HEK293 (cell line): ENCODE results near the gene LUZP4.
"Not testable (repeated sequence)": the region's sequence is repeated elsewhere in the genome, so short reads cannot be mapped to it uniquely, and the experiment has no call there.

Source experiments
- CTCF ChIA-PET: fragments of 350-600 bp; formaldehyde crosslinking; extraction: SDS; loops from one replicate; lab custom pipeline; 2021; ENCODE audit warnings: antibody characterized with exemption; lab: Yijun Ruan, JAX
- POLR2A ChIA-PET: fragments of 300-600 bp; formaldehyde crosslinking; extraction: SDS; loops from one replicate; lab custom pipeline; 2020; ENCODE audit warnings: antibody characterized with exemption, inconsistent platforms; lab: Yijun Ruan, JAX
- H3K27ac ChIP-seq: fragments of 200-500 bp; sonication (Bioruptor generic); 2 replicates; pipeline ENCODE4 v1.5.1; 2014; ENCODE audit warnings: low read depth, low read length, control low read depth, inconsistent platforms; ENCODE audit errors: extremely low read depth
- H3K36me3 ChIP-seq, 2 experiments: fragments of 200-500 bp in 1 of 2; sonication (Bioruptor generic) in 1 of 2; 1 replicate in 1 of 2; 2 replicates in 1 of 2; pipeline ENCODE4 v1.5.1; 2014 to 2017; ENCODE audit warnings: inconsistent platforms in 2 of 2, low read length in 2 of 2; ENCODE audit not compliant: control insufficient read depth in 2 of 2, insufficient read depth in 1 of 2
- H3K4me1 ChIP-seq: fragments of 200-500 bp; sonication (Bioruptor generic); 2 replicates; pipeline ENCODE4 v1.5.1; 2014; ENCODE audit warnings: mild to moderate bottlenecking, low read length, inconsistent platforms; ENCODE audit not compliant: control insufficient read depth, insufficient read depth
- H3K4me3 ChIP-seq: 2 replicates; pipeline ENCODE4 v1.5.1; 2011; ENCODE audit warnings: low read depth, mild to moderate bottlenecking, control low read depth, low read length, moderate library complexity
- H3K9me3 ChIP-seq: fragments of 200-500 bp; sonication (Bioruptor generic); 2 replicates; pipeline ENCODE4 v1.5.1; 2014; ENCODE audit warnings: low read depth, low read length, inconsistent platforms; ENCODE audit not compliant: control insufficient read depth, insufficient read depth
- BCL6B ChIP-seq: fragments of 450-650 bp; formaldehyde crosslinking; IDR thresholded peaks from 2 replicates; pipeline ENCODE4 v1.5.1; 2017; ENCODE audit warnings: missing biosample characterization, missing genetic modification characterization
- CTCF ChIP-seq: fragments of 450-650 bp; formaldehyde crosslinking; IDR thresholded peaks from 2 replicates; pipeline ENCODE4 v1.5.1; 2016; ENCODE audit warnings: missing biosample characterization, missing genetic modification characterization
- KLF8 ChIP-seq: fragments of 450-650 bp; formaldehyde crosslinking; IDR thresholded peaks from 2 replicates; pipeline ENCODE4 v1.5.1; 2016; ENCODE audit warnings: missing biosample characterization, missing genetic modification characterization
- PRDM10 ChIP-seq: fragments of 450-650 bp; formaldehyde crosslinking; IDR thresholded peaks from 2 replicates; pipeline ENCODE4 v1.5.1; 2016; ENCODE audit warnings: missing biosample characterization, missing genetic modification characterization
- ZNF133 ChIP-seq: fragments of 450-650 bp; formaldehyde crosslinking; IDR thresholded peaks from 2 replicates; pipeline ENCODE4 v1.5.1; 2016; ENCODE audit warnings: missing biosample characterization, missing genetic modification characterization
- ZNF174 ChIP-seq: fragments of 450-650 bp; formaldehyde crosslinking; IDR thresholded peaks from 2 replicates; pipeline ENCODE4 v1.5.0; 2017; ENCODE audit warnings: missing biosample characterization, mild to moderate bottlenecking, missing genetic modification characterization
- ZNF221 ChIP-seq: fragments of 450-650 bp; formaldehyde crosslinking; IDR thresholded peaks from 2 replicates; pipeline ENCODE4 v1.5.1; 2017; ENCODE audit warnings: missing biosample characterization, missing genetic modification characterization, borderline replicate concordance
- ZNF26 ChIP-seq: fragments of 450-650 bp; formaldehyde crosslinking; IDR thresholded peaks from 2 replicates; pipeline ENCODE4 v1.5.1; 2016; ENCODE audit warnings: missing biosample characterization, missing genetic modification characterization
- ZNF335 ChIP-seq: fragments of 450-650 bp; formaldehyde crosslinking; conservative IDR thresholded peaks from 2 replicates; pipeline ENCODE4 v1.5.1; 2016; ENCODE audit warnings: missing biosample characterization, missing genetic modification characterization
- ZNF610 ChIP-seq: fragments of 450-650 bp; formaldehyde crosslinking; IDR thresholded peaks from 2 replicates; pipeline ENCODE4 v1.5.1; 2016; ENCODE audit warnings: missing biosample characterization, missing genetic modification characterization, borderline replicate concordance
- ZNF639 ChIP-seq: fragments of 450-650 bp; formaldehyde crosslinking; IDR thresholded peaks from 2 replicates; pipeline ENCODE4 v1.5.1; 2016; ENCODE audit warnings: missing biosample characterization, missing genetic modification characterization
- ZNF654 ChIP-seq: fragments of 450-650 bp; formaldehyde crosslinking; IDR thresholded peaks from 2 replicates; pipeline ENCODE4 v1.5.1; 2016; ENCODE audit warnings: low read depth, missing biosample characterization, missing genetic modification characterization
- ZNF660 ChIP-seq: fragments of 450-650 bp; IDR thresholded peaks from 2 replicates; pipeline ENCODE4 v1.5.1; 2018; ENCODE audit warnings: missing biosample characterization, mild to moderate bottlenecking, missing genetic modification characterization
- ZNF664 ChIP-seq: fragments of 450-650 bp; formaldehyde crosslinking; IDR thresholded peaks from 2 replicates; pipeline ENCODE4 v1.5.1; 2016; ENCODE audit warnings: missing biosample characterization, missing genetic modification characterization
- ZNF747 ChIP-seq: fragments of 450-650 bp; formaldehyde crosslinking; IDR thresholded peaks from 2 replicates; pipeline ENCODE4 v1.5.1; 2016; ENCODE audit warnings: missing biosample characterization, missing genetic modification characterization
- ZNF830 ChIP-seq: fragments of 450-650 bp; IDR thresholded peaks from 2 replicates; pipeline ENCODE4 v1.5.0; 2018; ENCODE audit warnings: missing biosample characterization, missing genetic modification characterization, low read depth, mild to moderate bottlenecking, moderate library complexity
- ZSCAN30 ChIP-seq: fragments of 450-650 bp; IDR thresholded peaks from 2 replicates; pipeline ENCODE4 v1.5.1; 2018; ENCODE audit warnings: missing biosample characterization, mild to moderate bottlenecking, missing genetic modification characterization, moderate library complexity

Gene LUZP4

GRCh38 chrX:115329282-115329681, 39.8 kb downstream of the LUZP4 start:
- H3K36me3 ChIP-seq, H3K4me3 ChIP-seq, POLR2A ChIA-PET, H3K9me3 ChIP-seq, H3K4me1 ChIP-seq, H3K27ac ChIP-seq: not testable (repeated sequence)
- peak; percentile 92; the same call in 1 of the 2 replicates for TF ChIP-seq ZNF610 (tag by site-specific recombination)
- TF ChIP-seq, all 188 proteins: peak for 1; not testable (repeated sequence) for 187
- CTCF ChIA-PET = interaction anchor here (0.6 to 3.9 kb wide), 8 partner anchors 102 to 362 kb away, joined by 3 to 44 read pairs (median 4); no protein-coding TSS in a partner anchor

- TF ChIP-seq ZNF654 = peak; percentile 99
- TF ChIP-seq ZNF664 = no peak
- TF ChIP-seq KLF8 = 0 out of 2 replicates have a peak, but pooled peaks have one; percentile 25
- 0 out of 2 replicates have a peak, but pooled peaks have one; percentile 18 for TF ChIP-seq ZSCAN30 (tag by site-specific recombination)
- peak; percentile 66 for TF ChIP-seq ZNF660 (tag by site-specific recombination)
- peak; percentile 29; the same call in 1 of the 2 replicates for TF ChIP-seq PRDM10 (tag by site-specific recombination)
- peak; percentile 70 for TF ChIP-seq CTCF (tag by site-specific recombination)
- no peak for TF ChIP-seq ZNF174
- no peak for TF ChIP-seq ZNF747 (tag by site-specific recombination)
- Histone ChIP-seq H3K27ac (no peak overlapping the region), H3K4me1 (no peaks in the 10 kb centered on the region), H3K4me3 (no peak overlapping the region), H3K36me3 (no peaks in the 10 kb centered on the region), H3K9me3 (no peaks in the 10 kb centered on the region)
- POLR2A ChIA-PET = no interaction called here
- CTCF ChIA-PET = interaction anchor here (0.6 to 3.9 kb wide), 26 partner anchors 10 to 560 kb away, joined by 3 to 44 read pairs (median 4); no protein-coding TSS in a partner anchor
These were observed 41.1 kb downstream of the LUZP4 start for GRCh38 chrX:115330498-115331168.

GRCh38 chrX:115332832-115333231, 43.3 kb downstream of the LUZP4 start:
- CTCF ChIA-PET = interaction anchor here (0.5 to 3.9 kb wide), 8 partner anchors 12 to 347 kb away, joined by 3 to 44 read pairs (median 3); no protein-coding TSS in a partner anchor
- Histone ChIP-seq H3K27ac (no peak overlapping the region), H3K36me3 (no peaks in the 10 kb centered on the region), H3K9me3 (no peaks in the 10 kb centered on the region), H3K4me1 (no peaks in the 10 kb centered on the region)
- TF ChIP-seq ZNF830 (tag by site-specific recombination) (no peak), ZNF335 (no peak), ZNF133 (tag by site-specific recombination) (no peak), ZNF221 (tag by site-specific recombination) (no peak), BCL6B (tag by site-specific recombination) (no peak), ZNF26 (tag by site-specific recombination) (no peak), ZNF639 (tag by site-specific recombination) (no peak)
- TF ChIP-seq, all 188 proteins: peak for 0
- no peak overlapping the region for H3K4me3 ChIP-seq
- POLR2A ChIA-PET = interaction anchor here (0.6 to 4.2 kb wide), 3 partner anchors 60 to 229 kb away, joined by 3 to 15 read pairs (median 3); partner anchors contain the start of gene PLS3
